GM23248 (cell line): ENCODE measurements around the gene SLCO1A2. TPM values are rescaled to one million over a fixed set of nuclear protein-coding genes. Genes with fewer than 3 reads are reported as not detected.

Source experiments
- DNase-seq: peaks from one replicate; pipeline ENCODE4 v3.0.0-alpha.2; 2015
- H2AFZ ChIP-seq: fragments of 200-600 bp; sonication (generic); 2 replicates; pipeline ENCODE4 v1.6.1; 2016; ENCODE audit warnings: antibody characterized with exemption
- H3F3A ChIP-seq: fragments of 200-600 bp; sonication (generic); 2 replicates; pipeline ENCODE4 v1.6.1; 2016; ENCODE audit warnings: mild to moderate bottlenecking, antibody characterized with exemption, mixed run types; ENCODE audit not compliant: insufficient read depth
- H3K27ac ChIP-seq: fragments of 200-600 bp; sonication (generic); 2 replicates; pipeline ENCODE4 v1.5.1; 2016; ENCODE audit warnings: mild to moderate bottlenecking
- H3K27me3 ChIP-seq: fragments of 200-600 bp; sonication (generic); replicated peaks from 2 replicates; pipeline ENCODE4 v1.6.1; 2016; ENCODE audit warnings: mild to moderate bottlenecking; ENCODE audit not compliant: insufficient read depth
- H3K36me3 ChIP-seq: fragments of 200-600 bp; sonication (generic); 2 replicates; pipeline ENCODE4 v1.6.1; 2016; ENCODE audit warnings: low read depth, mild to moderate bottlenecking
- H3K4me1 ChIP-seq: fragments of 200-600 bp; sonication (generic); 2 replicates; pipeline ENCODE4 v1.6.1; 2016; ENCODE audit warnings: mild to moderate bottlenecking; ENCODE audit not compliant: insufficient read depth
- H3K4me2 ChIP-seq: fragments of 200-600 bp; sonication (generic); one replicate; pipeline ENCODE4 v1.6.1; 2016; ENCODE audit warnings: mild to moderate bottlenecking; ENCODE audit not compliant: unreplicated experiment
- H3K4me3 ChIP-seq: fragments of 200-600 bp; sonication (generic); 2 replicates; pipeline ENCODE4 v1.5.1; 2016; ENCODE audit warnings: mild to moderate bottlenecking
- H3K79me2 ChIP-seq: fragments of 200-600 bp; sonication (generic); 2 replicates; pipeline ENCODE4 v1.6.1; 2016; ENCODE audit warnings: mild to moderate bottlenecking; ENCODE audit not compliant: insufficient read depth
- H3K9ac ChIP-seq: fragments of 200-600 bp; sonication (generic); 2 replicates; pipeline ENCODE4 v1.6.1; 2016; ENCODE audit warnings: mild to moderate bottlenecking
- H3K9me2 ChIP-seq: fragments of 200-600 bp; sonication (generic); 2 replicates; pipeline ENCODE4 v1.6.1; 2016; ENCODE audit warnings: mixed run types, mild to moderate bottlenecking, moderate library complexity; ENCODE audit not compliant: insufficient read depth
- H3K9me3 ChIP-seq: fragments of 200-600 bp; sonication (generic); one replicate; pipeline ENCODE4 v1.6.1; 2017; ENCODE audit warnings: low read depth
- H4K20me1 ChIP-seq: fragments of 200-600 bp; sonication (generic); 2 replicates; pipeline ENCODE4 v1.6.0; 2016; ENCODE audit not compliant: insufficient read depth
- EZH2 ChIP-seq: fragments of 200-600 bp; sonication (generic); IDR thresholded peaks from 2 replicates; pipeline ENCODE4 v1.6.1; 2018; ENCODE audit warnings: antibody characterized with exemption, mild to moderate bottlenecking; ENCODE audit not compliant: insufficient read depth, poor library complexity, severe bottlenecking
- EZH2phosphoT487 ChIP-seq: fragments of 200-600 bp; sonication (generic); IDR thresholded peaks from 2 replicates; pipeline ENCODE4 v1.6.1; 2018; ENCODE audit warnings: antibody characterized with exemption, moderate library complexity, mild to moderate bottlenecking, low read depth; ENCODE audit not compliant: insufficient read depth
- WGBS, 2 experiments: methylation state at CpG; one replicate each; pipeline ENCODE4 v1.1.6; 2015 to 2017; ENCODE audit warnings: low lambda C conversion rate in 2 of 2, low coverage in 1 of 2; ENCODE audit errors: missing lambda C conversion rate in 2 of 2; 5-methylcytosine and 5-hydroxymethylcytosine counted together
- in situ Hi-C: fragments of 300-500 bp; cut with MboI; formaldehyde crosslinking; loops from 2 replicates; pipeline ENCODE4 v1.15.0; 2020
- polyA plus RNA-seq: library from polyadenylated mRNA; unstranded; fragments of >200 nt; fragmentation: Nextera tagmentation; extraction: Ambion mirVana; gene quantifications from 2 replicates; pipeline ENCODE4 v1.2.1, GENCODE V29; 2016
- total RNA-seq: library from RNA; depleted of rRNA; stranded (reverse); fragments of >200 nt; shearing (Covaris generic); gene quantifications from 2 replicates; pipeline ENCODE4 v1.2.3, GENCODE V29; 2014

The SLCO1A2 gene
- total and polyA plus RNA-seq, 2 experiments from 2014 or later: not detected

DNA sequence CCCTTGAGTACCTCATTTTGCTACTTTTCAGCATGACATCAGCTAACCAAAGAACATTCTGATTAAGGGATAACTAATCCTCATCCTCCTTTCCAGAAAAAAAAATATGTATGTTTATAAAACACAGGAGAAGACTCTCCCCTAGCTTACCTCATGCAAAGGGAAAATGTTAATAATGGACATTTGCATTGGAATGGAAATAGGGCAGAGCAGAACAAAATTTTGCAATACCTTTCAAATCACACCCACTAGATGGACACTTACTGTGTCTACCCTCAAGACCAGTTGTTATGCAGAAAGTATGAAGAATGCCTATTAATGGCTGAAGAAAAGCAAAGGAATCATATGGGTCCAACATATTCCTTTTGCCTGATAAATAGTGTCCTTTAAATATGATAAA lies 8.9 kb upstream of the SLCO1A2 start:
- DNase-seq: no peak
- no peak overlapping the region for H2AFZ ChIP-seq
- H3K27ac ChIP-seq: no peak overlapping the region
- H3K4me3 ChIP-seq: no peak overlapping the region
- no peaks in the 10 kb centered on the region for H3K9me2 ChIP-seq
- H3F3A ChIP-seq: no peaks in the 10 kb centered on the region
- H3K36me3 ChIP-seq: no peaks in the 10 kb centered on the region
- no peaks in the 10 kb centered on the region for H4K20me1 ChIP-seq
- no peaks in the 10 kb centered on the region for H3K79me2 ChIP-seq
- in situ Hi-C loops: no loop called here
- H3K4me2 ChIP-seq: no peak overlapping the region
- H3K9me3 ChIP-seq: no peaks in the 10 kb centered on the region
- no peaks in the 10 kb centered on the region for H3K4me1 ChIP-seq
- H3K27me3 ChIP-seq: no peaks in the 10 kb centered on the region; the same call in 1 of the 2 replicates
- TF ChIP-seq EZH2: no peak
- no peak for TF ChIP-seq EZH2phosphoT487
- H3K9ac ChIP-seq: no peak overlapping the region

DNA sequence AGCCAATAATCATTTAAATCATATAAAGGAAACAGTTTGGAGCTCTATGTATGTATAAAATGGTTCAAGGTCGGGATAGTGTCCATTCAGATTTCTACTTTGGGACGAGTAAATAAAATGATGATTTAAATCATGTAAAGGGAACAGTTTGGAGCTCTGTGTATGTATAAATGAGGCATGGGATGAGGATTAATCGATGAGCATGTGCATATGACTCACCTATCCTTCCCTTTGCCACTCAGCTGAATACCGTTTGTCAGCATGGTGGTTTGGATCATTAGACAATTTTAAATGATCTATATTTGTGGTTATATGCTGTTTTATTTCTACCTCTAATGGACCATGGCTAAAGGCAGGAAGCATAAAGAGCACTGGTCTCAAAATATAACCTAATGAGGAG lies 7.1 kb upstream of the SLCO1A2 start:
- WGBS, 2 experiments: 13 to 18% methylated on average over 4 of the region's 4 CpGs
- Histone ChIP-seq H4K20me1 (no peaks in the 10 kb centered on the region), H3F3A (no peaks in the 10 kb centered on the region), H3K4me3 (no peak overlapping the region), H3K4me2 (no peak overlapping the region), H2AFZ (no peak overlapping the region), H3K9ac (no peak overlapping the region), H3K9me2 (no peaks in the 10 kb centered on the region), H3K27ac (no peak overlapping the region), H3K9me3 (no peaks in the 10 kb centered on the region), H3K79me2 (no peaks in the 10 kb centered on the region), H3K36me3 (no peaks in the 10 kb centered on the region), H3K27me3 (no peaks in the 10 kb centered on the region; the same call in 1 of the 2 replicates), H3K4me1 (no peaks in the 10 kb centered on the region)
- TF ChIP-seq EZH2 (no peak), EZH2phosphoT487 (no peak)
- in situ Hi-C loops: no loop called here
- DNase-seq: no peak

- Histone ChIP-seq H3K4me2 (no peak overlapping the region), H3K4me3 (no peak overlapping the region), H3K27me3 (no peaks in the 10 kb centered on the region; the same call in 1 of the 2 replicates), H3K9me3 (no peaks in the 10 kb centered on the region), H3K9me2 (no peaks in the 10 kb centered on the region), H3K79me2 (no peaks in the 10 kb centered on the region), H3K36me3 (no peaks in the 10 kb centered on the region), H2AFZ (no peak overlapping the region), H4K20me1 (no peaks in the 10 kb centered on the region), H3K9ac (no peak overlapping the region), H3F3A (no peaks in the 10 kb centered on the region), H3K4me1 (no peaks in the 10 kb centered on the region), H3K27ac (no peak overlapping the region)
- DNase-seq: no peak
- TF ChIP-seq EZH2phosphoT487: no peak
- no peak for TF ChIP-seq EZH2
- in situ Hi-C loops: no loop called here
- WGBS, 2 experiments: 26 to 33% methylated on average over 6 of the region's 6 CpGs
Observed at GRCh38 chr12:21340403-21340802, 5.7 kb upstream of the SLCO1A2 start.

DNA sequence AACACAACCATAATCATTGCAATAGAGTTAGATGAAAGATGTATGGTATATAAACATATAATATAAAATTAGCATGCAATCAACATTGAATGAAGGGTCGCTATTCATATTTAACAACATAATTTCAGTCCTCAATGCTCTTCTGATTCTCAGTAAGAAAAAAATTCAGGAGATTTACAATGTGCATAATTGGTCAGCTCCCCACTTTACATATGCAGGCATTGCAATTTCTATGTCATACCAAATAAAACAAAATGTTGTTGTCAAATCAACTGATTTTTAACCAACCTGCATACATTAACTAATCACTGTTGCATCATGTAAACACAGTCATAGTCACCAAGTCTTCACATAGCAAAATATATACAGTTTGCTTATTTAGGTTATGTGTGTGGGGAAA lies 5.2 kb upstream of the SLCO1A2 start:
- TF ChIP-seq EZH2phosphoT487: no peak

More for the DNA sequence above, 5.2 kb upstream of the SLCO1A2 start:
- H3K36me3 ChIP-seq: no peaks in the 10 kb centered on the region
- H3K9me3 ChIP-seq: no peaks in the 10 kb centered on the region
- H3K79me2 ChIP-seq: no peaks in the 10 kb centered on the region
- H3K27me3 ChIP-seq: no peaks in the 10 kb centered on the region; the same call in 1 of the 2 replicates
- no peak overlapping the region for H3K4me2 ChIP-seq
- no peaks in the 10 kb centered on the region for H3K4me1 ChIP-seq
- H3K27ac ChIP-seq: no peak overlapping the region
- 5 to 11% methylated on average over 1 of the region's 1 CpG for WGBS, 2 experiments
- no peak overlapping the region for H3K9ac ChIP-seq
- no peaks in the 10 kb centered on the region for H3F3A ChIP-seq
- in situ Hi-C loops: no loop called here
- H3K9me2 ChIP-seq: no peaks in the 10 kb centered on the region
- no peaks in the 10 kb centered on the region for H4K20me1 ChIP-seq
- H2AFZ ChIP-seq: no peak overlapping the region
- no peak for DNase-seq
- H3K4me3 ChIP-seq: no peak overlapping the region
